Measurements from ENCODE around the gene CDH3. TPM values are rescaled to one million over a fixed set of nuclear protein-coding genes. Genes with fewer than 3 reads are reported as not detected.

Gene CDH3
- total RNA-seq, 4 donors from 2014 or later, result 0.34 to 1.5 TPM; not detected in 2

DNA sequence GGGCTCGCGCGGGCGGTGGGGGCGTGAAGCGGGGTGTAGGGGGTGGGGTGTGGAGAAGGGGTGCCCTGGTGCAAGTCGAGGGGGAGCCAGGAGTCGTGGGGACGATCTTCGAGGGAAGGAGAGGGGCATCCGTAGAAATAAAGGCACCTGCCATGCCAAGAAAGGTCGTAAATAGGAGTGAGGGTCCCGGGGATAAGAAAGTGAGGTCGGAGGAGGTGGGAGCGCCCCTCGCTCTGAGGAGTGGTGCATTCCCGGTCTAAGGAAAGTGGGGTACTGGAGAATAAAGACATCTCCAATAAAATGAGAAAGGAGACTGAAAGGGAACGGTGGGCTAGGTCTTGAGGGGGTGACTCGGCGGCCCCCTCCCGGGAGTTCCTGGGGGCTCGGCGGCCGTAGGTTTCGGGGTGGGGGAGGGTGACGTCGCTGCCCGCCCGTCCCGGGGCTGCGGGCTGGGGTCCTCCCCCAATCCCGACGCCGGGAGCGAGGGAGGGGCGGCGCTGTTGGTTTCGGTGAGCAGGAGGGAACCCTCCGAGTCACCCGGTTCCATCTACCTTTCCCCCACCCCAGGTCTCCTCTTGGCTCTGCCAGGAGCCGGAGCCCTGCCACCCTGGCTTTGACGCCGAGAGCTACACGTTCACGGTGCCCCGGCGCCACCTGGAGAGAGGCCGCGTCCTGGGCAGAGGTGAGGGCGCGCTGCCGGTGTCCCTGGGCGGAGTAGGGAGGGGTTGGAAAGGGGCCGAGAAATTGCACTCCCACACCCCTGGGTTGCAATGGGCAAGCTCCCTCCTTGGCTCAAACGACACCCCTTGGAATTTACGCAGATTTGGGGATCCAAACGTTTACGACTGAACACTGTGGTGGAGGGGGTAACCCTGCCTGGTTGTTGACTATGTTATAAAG, 92.9 kb downstream of the CDH3 start:
- TF ChIP-seq, protein P1, sequence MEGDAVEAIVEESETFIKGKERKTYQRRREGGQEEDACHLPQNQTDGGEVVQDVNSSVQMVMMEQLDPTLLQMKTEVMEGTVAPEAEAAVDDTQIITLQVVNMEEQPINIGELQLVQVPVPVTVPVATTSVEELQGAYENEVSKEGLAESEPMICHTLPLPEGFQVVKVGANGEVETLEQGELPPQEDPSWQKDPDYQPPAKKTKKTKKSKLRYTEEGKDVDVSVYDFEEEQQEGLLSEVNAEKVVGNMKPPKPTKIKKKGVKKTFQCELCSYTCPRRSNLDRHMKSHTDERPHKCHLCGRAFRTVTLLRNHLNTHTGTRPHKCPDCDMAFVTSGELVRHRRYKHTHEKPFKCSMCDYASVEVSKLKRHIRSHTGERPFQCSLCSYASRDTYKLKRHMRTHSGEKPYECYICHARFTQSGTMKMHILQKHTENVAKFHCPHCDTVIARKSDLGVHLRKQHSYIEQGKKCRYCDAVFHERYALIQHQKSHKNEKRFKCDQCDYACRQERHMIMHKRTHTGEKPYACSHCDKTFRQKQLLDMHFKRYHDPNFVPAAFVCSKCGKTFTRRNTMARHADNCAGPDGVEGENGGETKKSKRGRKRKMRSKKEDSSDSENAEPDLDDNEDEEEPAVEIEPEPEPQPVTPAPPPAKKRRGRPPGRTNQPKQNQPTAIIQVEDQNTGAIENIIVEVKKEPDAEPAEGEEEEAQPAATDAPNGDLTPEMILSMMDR (IDR thresholded peaks at IDR 0.05; ENCODE audit: low read depth), result no peak

DNA sequence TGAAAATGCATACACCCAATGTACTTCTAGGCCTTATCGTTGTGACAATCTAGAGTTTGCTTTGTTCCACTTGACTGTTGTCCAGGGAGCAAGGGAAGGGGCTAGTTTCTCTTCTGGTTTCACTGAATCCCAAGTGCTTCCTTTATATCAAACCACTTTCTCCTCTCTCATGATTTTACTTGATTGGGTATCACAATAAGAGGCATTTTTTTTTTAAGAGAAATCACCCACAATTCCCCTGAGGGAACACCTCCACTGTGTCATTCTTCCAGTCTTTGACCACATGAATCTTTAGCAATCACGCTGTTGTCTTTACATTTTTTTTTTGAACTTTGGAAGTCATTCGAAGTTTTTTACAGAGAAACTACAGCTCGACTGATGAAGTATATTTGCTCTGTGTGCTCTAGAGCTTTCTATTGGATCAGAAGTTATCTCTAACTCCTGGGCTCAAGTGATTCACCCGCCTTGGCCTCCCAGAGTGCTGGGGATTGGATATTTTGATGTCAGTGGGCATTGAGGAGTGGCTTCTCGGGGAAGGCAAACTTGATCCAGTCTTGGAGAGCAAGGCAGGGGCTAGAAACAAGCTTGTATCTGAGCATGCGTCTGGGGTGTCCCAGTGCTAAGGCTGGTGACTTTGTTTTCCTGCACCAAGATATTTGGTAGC, 95.0 kb downstream of the CDH3 start:
- TF ChIP-seq, protein P1 (IDR thresholded peaks at IDR 0.05; ENCODE audit: low read depth), result no peak

DNA sequence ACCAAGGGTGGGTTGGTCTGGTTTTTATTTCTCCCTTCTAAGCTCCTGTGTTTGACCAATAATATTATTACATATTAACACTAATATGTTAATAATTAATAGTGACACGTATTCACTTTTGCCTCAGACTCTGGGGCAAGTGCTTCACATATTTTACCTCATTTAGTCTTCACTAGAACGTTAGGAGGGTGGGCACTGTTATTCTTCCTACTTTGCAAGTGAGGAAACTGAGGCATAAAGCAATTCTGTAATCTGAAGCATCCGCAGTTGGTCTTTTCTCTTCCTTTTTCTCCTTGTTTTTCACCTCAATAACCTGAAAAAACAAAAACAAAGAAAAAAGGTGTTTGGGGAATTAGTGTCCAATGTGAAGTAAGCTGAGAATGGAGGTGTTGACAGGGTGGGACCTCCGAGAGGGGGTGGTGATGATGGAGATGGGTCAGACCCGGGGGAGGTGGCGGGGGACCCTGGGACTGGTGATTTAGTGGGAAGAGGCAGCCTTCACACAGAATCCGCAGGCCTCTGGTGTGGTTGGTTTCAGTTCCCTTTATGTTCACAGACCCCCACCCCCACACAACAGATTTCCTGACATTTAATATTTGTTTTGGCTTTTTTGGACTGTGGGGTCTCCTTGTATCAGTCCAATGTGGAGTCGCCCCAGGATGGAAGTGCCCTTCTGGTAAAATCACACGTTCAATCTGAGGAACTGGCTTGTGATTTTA, 95.7 kb downstream of the CDH3 start:
- TF ChIP-seq, protein P1 (IDR thresholded peaks at IDR 0.05; ENCODE audit: low read depth), result no peak

DNA sequence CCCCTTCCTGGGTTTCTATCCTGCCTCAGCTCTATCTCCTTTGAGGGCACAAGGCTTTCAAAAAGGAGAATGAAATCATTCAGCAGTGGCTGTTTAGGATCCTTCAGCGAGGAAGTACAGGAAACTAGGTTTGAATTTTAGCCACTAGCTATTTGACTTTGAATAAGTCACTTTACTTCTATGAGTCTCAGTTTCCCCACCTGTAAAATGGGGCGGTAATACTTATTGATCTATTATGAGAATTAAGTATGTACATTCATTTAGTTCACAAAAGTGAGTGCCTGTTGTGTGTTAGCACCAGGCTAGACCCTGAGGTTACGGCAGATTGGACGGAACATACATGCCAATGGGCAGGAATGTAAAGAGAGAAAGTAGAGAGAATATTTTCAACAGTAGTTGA, 98.6 kb downstream of the CDH3 start:
- TF ChIP-seq, protein P1 (IDR thresholded peaks at IDR 0.05; ENCODE audit: low read depth), result no peak

DNA sequence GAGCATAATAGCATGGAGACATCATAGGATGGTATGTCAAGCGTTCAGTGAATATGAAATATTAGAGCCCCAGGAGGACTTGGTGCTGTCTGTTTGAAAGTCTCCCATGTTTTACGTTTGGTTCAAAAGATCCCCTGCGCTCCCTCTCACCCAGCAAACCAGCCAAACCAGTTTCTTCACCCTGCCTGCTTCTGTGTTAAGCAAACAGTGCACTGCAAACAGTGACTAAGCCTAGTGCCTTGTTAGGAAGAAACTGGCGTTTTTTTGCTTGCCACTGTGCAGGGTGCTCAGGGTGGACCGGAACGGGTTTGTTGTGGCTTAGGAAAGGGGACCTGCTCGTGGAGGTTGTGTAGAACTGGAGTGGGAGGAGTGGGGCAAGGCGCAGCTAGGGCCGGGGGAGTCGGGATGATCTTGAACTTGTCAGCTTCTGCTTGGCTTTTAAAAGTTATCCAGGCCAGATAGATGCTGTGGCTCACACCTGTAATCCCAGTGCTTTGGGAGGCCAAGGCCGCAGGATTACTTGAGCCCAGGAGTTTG, 99.7 kb downstream of the CDH3 start:
- TF ChIP-seq, protein P1 (IDR thresholded peaks at IDR 0.05; ENCODE audit: low read depth), result no peak

DNA sequence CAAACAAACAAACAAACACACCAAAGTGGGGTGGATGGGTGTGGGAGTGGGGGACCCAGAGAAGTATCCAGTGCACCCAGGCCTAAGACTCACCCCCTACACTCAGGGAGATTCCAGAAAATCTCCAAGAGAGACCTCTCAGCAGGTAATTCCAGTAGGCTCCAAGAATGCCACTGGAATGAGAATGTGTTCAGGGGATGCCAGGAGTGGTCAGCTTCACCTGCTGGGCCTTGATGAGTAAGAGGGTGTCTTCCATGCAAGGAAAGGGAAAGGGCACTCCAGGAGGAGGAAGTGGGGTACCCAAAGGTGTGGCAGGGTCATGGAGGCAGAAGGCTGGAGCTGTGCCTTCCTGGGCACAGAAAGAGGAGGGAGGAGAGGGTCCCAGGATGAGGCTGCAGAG, 101.8 kb downstream of the CDH3 start:
- TF ChIP-seq, protein P1 (IDR thresholded peaks at IDR 0.05; ENCODE audit: low read depth), result no peak

All from subcutaneous adipose tissue (tissue), 4 donors.